GM12878 (cell line): ENCODE results near the gene IL22RA2. TPM values are rescaled to one million over a fixed set of nuclear protein-coding genes. Genes with fewer than 3 reads are reported as not detected.

Experiments used
- BCL11A ChIP-seq: IDR thresholded peaks from 2 replicates; pipeline ENCODE4 v1.6.1; 2011; ENCODE audit warnings: low read depth, low read length
- BHLHE40 ChIP-seq, 2 experiments: fragments of 450-650 bp in 1 of 2; IDR thresholded peaks; 2 replicates each; pipeline ENCODE4 v1.6.1; 2011 to 2017; ENCODE audit warnings: low read depth in 2 of 2, borderline replicate concordance in 1 of 2, improper control_type of control experiment in 1 of 2, low read length in 1 of 2, mild to moderate bottlenecking in 1 of 2
- CREB1 ChIP-seq: IDR thresholded peaks from 2 replicates; pipeline ENCODE4 v1.6.1; 2012; ENCODE audit warnings: low read depth, mild to moderate bottlenecking, inconsistent platforms
- IKZF2 ChIP-seq, 2 experiments: fragments of 450-650 bp; IDR thresholded peaks; 2 replicates each; pipeline ENCODE4 v1.6.1; 2017; ENCODE audit warnings: mild to moderate bottlenecking in 2 of 2, moderate library complexity in 2 of 2
- MEF2B ChIP-seq: fragments of 450-650 bp; IDR thresholded peaks from 2 replicates; pipeline ENCODE4 v1.6.1; 2018; ENCODE audit warnings: mild to moderate bottlenecking, moderate library complexity; ENCODE audit not compliant: partially characterized antibody, poor library complexity, severe bottlenecking
- MTA2 ChIP-seq: fragments of 450-650 bp; IDR thresholded peaks from 2 replicates; pipeline ENCODE4 v1.6.1; 2016; ENCODE audit warnings: low read depth, mild to moderate bottlenecking, moderate library complexity
- NFIC ChIP-seq: IDR thresholded peaks from 2 replicates; pipeline ENCODE4 v1.6.1; 2012; ENCODE audit warnings: low read depth, mild to moderate bottlenecking, inconsistent platforms, low read length, moderate library complexity
- POLR2A ChIP-seq: IDR thresholded peaks from 2 replicates; pipeline ENCODE4 v1.6.1; 2011; ENCODE audit warnings: low read depth, mild to moderate bottlenecking, low read length
- POLR2AphosphoS5 ChIP-seq: IDR thresholded peaks from 2 replicates; pipeline ENCODE4 v1.6.1; 2011; ENCODE audit warnings: mild to moderate bottlenecking, low read length, inconsistent platforms
- RAD21 ChIP-seq: IDR thresholded peaks from 2 replicates; pipeline ENCODE4 v1.6.1; 2011; ENCODE audit warnings: mild to moderate bottlenecking, low read depth, low read length, moderate library complexity; ENCODE audit not compliant: insufficient read depth
- RUNX3 ChIP-seq: IDR thresholded peaks from 2 replicates; pipeline ENCODE4 v1.6.1; 2012; ENCODE audit warnings: low read length, inconsistent platforms
- ZBED1 ChIP-seq: IDR thresholded peaks from 2 replicates; pipeline ENCODE4 v1.6.1; 2016; ENCODE audit warnings: borderline replicate concordance
- ZNF384 ChIP-seq: IDR thresholded peaks from 2 replicates; pipeline ENCODE4 v1.6.1; 2012; ENCODE audit warnings: low read depth, mild to moderate bottlenecking, low read length, improper control_type of control experiment, borderline replicate concordance
- polyA plus RNA-seq, 11 experiments: library from polyadenylated mRNA; depleted of rRNA in 4 of 11; unstranded in 6 of 11; stranded (reverse) in 5 of 11; fragments of >200 nt; fragmentation: Nextera tagmentation in 4 of 11; fragmentation: Illumina TruSeq in 1 of 11; extraction: Ambion mirVana in 4 of 11; extraction: Trizol in 1 of 11; gene quantifications; 1 replicate in 1 of 11; 2 replicates in 10 of 11; pipeline versions ENCODE4 v1.2.1 to v1.2.3, GENCODE V29; 2011 to 2016; ENCODE audit warnings: inconsistent platforms in 2 of 11, missing spikeins in 2 of 11, low read depth in 1 of 11
- total RNA-seq, 4 experiments: library from RNA; depleted of rRNA in 3 of 4; stranded (reverse); fragments of >200 nt in 3 of 4; fragmentation: Illumina TruSeq in 1 of 4; extraction: Trizol in 1 of 4; gene quantifications; 2 replicates each; pipeline versions ENCODE4 v1.2.1 to v1.2.3, GENCODE V29; 2013 to 2021
- TF ChIP-seq, protein P1 (sequence below): fragments of 450-650 bp; IDR thresholded peaks from 2 replicates; pipeline ENCODE4 v1.6.1; 2016; ENCODE audit warnings: mild to moderate bottlenecking
- TF ChIP-seq, protein P2 (sequence below), 3 experiments: IDR thresholded peaks in 2 of 3; conservative IDR thresholded peaks in 1 of 3; 2 replicates each; pipeline ENCODE4 v1.5.1; 2011; ENCODE audit warnings: low read depth in 3 of 3, low read length in 3 of 3, mild to moderate bottlenecking in 3 of 3, control low read depth in 2 of 3, moderate library complexity in 2 of 3, inconsistent platforms in 1 of 3, mixed read lengths in 1 of 3; ENCODE audit not compliant: control insufficient read depth in 2 of 3, insufficient read depth in 1 of 3; ENCODE audit errors: extremely low read depth in 1 of 3
- TF ChIP-seq, protein P3 (sequence below): fragments of 450-650 bp; IDR thresholded peaks from 2 replicates; pipeline ENCODE4 v1.6.1; 2016; ENCODE audit warnings: mild to moderate bottlenecking
- TF ChIP-seq, protein P4 (sequence below): fragments of 450-650 bp; formaldehyde crosslinking; IDR thresholded peaks from 2 replicates; pipeline ENCODE4 v1.5.0; 2022; ENCODE audit warnings: mild to moderate bottlenecking, missing genetic modification characterization
- TF ChIP-seq, protein P5 (sequence below): IDR thresholded peaks from 2 replicates; pipeline ENCODE4 v1.6.1; 2012; ENCODE audit warnings: low read length, inconsistent platforms

The IL22RA2 gene
- total and polyA plus RNA-seq, 10 of the 15 experiments (the other 5 are each of a cell fraction or from before 2014, with no cell fraction given), result 0.05 to 0.22 (median 0.09) TPM; not detected in 3

DNA sequence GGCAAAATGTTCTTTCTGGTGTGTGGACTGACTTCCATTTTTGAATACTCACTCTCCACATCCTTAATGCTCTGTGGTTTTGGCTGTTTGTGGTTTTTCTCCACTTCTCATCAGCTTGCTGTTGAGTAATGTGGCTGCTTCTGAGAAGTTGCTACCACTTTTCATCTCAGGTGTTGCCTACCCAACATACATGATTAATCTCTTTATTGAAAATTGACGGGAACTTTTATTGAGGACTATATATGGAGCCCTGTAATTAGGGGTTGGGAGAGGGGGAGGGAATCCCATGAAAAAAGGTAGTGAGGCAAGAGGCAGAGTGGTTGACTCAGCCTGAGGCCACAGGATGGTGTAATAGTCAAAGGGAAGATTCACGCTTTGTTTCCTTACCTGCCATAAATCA, 17.6 kb downstream of the IL22RA2 start (continued):
- TF ChIP-seq, protein P1, sequence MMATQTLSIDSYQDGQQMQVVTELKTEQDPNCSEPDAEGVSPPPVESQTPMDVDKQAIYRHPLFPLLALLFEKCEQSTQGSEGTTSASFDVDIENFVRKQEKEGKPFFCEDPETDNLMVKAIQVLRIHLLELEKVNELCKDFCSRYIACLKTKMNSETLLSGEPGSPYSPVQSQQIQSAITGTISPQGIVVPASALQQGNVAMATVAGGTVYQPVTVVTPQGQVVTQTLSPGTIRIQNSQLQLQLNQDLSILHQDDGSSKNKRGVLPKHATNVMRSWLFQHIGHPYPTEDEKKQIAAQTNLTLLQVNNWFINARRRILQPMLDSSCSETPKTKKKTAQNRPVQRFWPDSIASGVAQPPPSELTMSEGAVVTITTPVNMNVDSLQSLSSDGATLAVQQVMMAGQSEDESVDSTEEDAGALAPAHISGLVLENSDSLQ, result peak; percentile 44; the same call in 1 of the 2 replicates
- TF ChIP-seq BHLHE40 (IDR thresholded peaks at IDR 0.05; ENCODE audit: borderline replicate concordance in 1 of 2, low read depth in 2 of 2, low read length in 1 of 2) (peak in 1 of 2 experiments; percentile 11; a peak in 1 of 4 replicates), ZNF384 (no peak), ZBED1 (0 out of 2 replicates have a peak, but pooled peaks have one; percentile 59), POLR2AphosphoS5 (no peak), NFIC (peak; percentile 87), POLR2A (no peak), RUNX3 (peak; percentile 100), RAD21 (peak; percentile 33; the same call in 1 of the 2 replicates), MTA2 (peak; percentile 56; the same call in 1 of the 2 replicates), BCL11A (no peak), MEF2B (peak; percentile 21), IKZF2 (IDR thresholded peaks at IDR 0.05) (peak; percentile 48 to 67; a peak in 3 of 4 replicates), CREB1 (0 out of 2 replicates have a peak, but pooled peaks have one; percentile 12)
- TF ChIP-seq, protein P2, sequence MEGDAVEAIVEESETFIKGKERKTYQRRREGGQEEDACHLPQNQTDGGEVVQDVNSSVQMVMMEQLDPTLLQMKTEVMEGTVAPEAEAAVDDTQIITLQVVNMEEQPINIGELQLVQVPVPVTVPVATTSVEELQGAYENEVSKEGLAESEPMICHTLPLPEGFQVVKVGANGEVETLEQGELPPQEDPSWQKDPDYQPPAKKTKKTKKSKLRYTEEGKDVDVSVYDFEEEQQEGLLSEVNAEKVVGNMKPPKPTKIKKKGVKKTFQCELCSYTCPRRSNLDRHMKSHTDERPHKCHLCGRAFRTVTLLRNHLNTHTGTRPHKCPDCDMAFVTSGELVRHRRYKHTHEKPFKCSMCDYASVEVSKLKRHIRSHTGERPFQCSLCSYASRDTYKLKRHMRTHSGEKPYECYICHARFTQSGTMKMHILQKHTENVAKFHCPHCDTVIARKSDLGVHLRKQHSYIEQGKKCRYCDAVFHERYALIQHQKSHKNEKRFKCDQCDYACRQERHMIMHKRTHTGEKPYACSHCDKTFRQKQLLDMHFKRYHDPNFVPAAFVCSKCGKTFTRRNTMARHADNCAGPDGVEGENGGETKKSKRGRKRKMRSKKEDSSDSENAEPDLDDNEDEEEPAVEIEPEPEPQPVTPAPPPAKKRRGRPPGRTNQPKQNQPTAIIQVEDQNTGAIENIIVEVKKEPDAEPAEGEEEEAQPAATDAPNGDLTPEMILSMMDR (IDR thresholded peaks at IDR 0.05 in 2 of 3, conservative IDR thresholded peaks at IDR 0.05 in 1 of 3; ENCODE audit: control insufficient read depth in 2 of 3, extremely low read depth in 1 of 3, insufficient read depth in 1 of 3, low read depth in 3 of 3, low read length in 3 of 3), result peak in 1 of 3 experiments; percentile 11; a peak in 1 of 6 replicates
- TF ChIP-seq, protein P3, sequence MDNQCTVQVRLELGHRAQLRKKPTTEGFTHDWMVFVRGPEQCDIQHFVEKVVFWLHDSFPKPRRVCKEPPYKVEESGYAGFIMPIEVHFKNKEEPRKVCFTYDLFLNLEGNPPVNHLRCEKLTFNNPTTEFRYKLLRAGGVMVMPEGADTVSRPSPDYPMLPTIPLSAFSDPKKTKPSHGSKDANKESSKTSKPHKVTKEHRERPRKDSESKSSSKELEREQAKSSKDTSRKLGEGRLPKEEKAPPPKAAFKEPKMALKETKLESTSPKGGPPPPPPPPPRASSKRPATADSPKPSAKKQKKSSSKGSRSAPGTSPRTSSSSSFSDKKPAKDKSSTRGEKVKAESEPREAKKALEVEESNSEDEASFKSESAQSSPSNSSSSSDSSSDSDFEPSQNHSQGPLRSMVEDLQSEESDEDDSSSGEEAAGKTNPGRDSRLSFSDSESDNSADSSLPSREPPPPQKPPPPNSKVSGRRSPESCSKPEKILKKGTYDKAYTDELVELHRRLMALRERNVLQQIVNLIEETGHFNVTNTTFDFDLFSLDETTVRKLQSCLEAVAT, result peak; percentile 83
- TF ChIP-seq, protein P4, sequence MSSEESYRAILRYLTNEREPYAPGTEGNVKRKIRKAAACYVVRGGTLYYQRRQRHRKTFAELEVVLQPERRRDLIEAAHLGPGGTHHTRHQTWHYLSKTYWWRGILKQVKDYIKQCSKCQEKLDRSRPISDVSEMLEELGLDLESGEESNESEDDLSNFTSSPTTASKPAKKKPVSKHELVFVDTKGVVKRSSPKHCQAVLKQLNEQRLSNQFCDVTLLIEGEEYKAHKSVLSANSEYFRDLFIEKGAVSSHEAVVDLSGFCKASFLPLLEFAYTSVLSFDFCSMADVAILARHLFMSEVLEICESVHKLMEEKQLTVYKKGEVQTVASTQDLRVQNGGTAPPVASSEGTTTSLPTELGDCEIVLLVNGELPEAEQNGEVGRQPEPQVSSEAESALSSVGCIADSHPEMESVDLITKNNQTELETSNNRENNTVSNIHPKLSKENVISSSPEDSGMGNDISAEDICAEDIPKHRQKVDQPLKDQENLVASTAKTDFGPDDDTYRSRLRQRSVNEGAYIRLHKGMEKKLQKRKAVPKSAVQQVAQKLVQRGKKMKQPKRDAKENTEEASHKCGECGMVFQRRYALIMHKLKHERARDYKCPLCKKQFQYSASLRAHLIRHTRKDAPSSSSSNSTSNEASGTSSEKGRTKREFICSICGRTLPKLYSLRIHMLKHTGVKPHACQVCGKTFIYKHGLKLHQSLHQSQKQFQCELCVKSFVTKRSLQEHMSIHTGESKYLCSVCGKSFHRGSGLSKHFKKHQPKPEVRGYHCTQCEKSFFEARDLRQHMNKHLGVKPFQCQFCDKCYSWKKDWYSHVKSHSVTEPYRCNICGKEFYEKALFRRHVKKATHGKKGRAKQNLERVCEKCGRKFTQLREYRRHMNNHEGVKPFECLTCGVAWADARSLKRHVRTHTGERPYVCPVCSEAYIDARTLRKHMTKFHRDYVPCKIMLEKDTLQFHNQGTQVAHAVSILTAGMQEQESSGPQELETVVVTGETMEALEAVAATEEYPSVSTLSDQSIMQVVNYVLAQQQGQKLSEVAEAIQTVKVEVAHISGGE (CRISPR knock-in tag), result no peak
- TF ChIP-seq, protein P5, sequence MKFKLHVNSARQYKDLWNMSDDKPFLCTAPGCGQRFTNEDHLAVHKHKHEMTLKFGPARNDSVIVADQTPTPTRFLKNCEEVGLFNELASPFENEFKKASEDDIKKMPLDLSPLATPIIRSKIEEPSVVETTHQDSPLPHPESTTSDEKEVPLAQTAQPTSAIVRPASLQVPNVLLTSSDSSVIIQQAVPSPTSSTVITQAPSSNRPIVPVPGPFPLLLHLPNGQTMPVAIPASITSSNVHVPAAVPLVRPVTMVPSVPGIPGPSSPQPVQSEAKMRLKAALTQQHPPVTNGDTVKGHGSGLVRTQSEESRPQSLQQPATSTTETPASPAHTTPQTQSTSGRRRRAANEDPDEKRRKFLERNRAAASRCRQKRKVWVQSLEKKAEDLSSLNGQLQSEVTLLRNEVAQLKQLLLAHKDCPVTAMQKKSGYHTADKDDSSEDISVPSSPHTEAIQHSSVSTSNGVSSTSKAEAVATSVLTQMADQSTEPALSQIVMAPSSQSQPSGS, result peak; percentile 70; the same call in 1 of the 2 replicates
